Endothelial cell of hepatic sinusoid (primary cell): ENCODE results near the gene TMEM204.
"Not testable (repeated sequence)": the region's sequence is repeated elsewhere in the genome, so short reads cannot be mapped to it uniquely, and the experiment has no call there.

Experiments
- in situ Hi-C: cut with HindIII; loops from 2 replicates; pipeline ENCODE4 v1.10.0; 2017; ENCODE audit warnings: low sequenced_read_pairs

Gene TMEM204

DNA sequence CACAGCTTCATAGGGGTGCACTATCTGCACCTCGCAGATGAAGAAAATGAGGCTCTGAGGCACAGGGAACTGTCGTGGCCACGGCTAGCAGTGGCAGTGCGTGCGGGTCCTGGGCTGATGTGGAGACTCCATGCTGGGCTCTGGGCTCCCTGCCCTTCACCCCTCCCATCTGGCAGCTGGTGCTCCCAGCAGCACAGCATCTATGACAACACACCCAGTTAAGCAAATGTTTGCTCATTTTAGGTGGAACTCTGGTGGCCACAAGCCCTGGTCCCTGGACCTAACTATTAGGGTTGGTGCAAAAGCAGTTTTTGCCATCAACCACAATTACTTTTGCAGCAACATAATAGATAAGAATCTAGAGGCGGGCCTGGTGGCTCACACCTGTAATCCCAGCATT lies 47.5 kb downstream of the TMEM204 start:
- in situ Hi-C loops, result no loop called here

DNA sequence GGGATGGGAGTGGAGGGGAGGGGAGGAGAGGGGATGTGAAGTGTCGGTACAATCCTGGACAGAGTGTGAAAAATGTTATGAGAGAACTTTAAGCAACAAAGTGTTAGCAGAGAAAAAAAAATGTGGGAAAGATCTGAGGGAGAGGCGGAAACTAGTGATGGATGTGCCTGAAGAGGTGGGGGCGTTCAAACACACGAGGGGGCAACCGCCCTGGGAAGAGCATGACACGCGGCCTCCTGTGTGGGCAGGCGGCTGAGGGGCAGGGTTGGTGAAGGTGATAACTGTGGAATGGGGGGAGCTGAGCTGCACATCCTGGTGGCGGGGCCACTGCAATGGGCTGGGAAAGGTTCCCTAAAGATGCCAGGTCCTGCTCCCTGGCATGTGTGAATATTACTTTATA lies 48.3 kb downstream of the TMEM204 start:
- in situ Hi-C loops, result no loop called here

DNA sequence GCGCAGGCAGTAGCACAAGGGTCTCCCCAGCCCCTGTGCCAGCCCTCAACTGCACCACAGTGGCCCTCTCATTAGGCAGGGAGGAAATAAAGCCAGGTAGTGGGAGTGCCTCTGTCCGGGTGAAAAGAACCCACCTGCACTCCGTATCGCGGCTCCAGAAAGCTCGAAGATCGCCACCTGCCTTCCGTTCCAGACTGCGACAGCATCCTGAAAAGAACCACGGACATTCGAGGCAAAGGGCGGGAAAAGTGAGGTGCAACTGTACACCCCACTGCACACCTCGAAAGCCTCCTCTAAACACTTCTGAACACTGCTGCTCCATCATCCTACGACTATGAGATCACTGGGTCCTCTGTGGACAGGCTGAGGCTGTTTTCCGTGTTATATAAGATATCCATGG lies 49.7 kb downstream of the TMEM204 start:
- in situ Hi-C loops, result no loop called here

DNA sequence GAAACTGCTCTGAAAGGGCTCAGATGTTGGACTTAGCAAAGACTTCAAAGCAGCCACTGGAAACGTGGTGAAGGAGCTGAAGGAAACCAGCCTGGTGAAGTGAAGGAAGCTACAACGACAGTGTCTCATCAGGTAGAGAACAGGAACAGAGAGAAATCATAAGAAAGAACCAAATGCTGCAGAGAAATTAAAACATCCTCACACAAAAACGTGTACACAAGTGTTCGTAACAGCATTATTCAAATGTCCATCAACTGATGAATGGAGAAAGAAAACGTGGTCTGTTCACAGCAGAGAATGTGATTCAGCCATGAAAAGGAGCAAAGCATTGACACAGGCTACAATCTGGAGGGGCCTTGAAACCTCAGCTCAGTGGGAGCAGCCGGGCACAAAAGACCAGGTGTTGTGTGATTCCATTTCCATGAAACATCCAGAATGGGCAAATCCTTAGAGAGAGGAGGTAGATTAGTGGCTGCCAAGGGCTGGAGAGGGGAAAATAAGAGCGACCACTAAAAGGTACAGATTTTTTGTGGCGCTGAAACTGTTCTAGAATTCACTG lies 51.5 kb downstream of the TMEM204 start:
- in situ Hi-C loops, result no loop called here

DNA sequence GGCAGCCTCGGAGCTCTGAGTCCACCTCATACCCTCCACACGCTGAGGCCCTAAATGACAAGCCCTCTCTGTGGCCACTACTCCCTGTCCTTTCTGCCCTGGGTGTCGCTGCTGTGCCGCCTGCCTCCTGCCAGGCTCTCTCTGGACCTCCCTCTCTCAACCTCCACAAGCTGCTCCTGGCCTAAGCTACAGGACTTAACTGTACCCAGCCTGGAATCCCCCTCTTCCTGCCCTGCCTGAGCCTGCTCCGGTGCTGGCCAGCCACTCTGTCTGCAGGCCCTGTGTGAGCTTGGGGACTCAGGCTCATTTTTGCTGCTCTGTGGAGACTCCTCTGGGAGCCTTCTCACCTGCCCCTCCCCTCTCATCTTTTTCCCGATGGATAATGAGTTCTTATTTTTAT lies 56.9 kb downstream of the TMEM204 start:
- in situ Hi-C loops, result no loop called here

DNA sequence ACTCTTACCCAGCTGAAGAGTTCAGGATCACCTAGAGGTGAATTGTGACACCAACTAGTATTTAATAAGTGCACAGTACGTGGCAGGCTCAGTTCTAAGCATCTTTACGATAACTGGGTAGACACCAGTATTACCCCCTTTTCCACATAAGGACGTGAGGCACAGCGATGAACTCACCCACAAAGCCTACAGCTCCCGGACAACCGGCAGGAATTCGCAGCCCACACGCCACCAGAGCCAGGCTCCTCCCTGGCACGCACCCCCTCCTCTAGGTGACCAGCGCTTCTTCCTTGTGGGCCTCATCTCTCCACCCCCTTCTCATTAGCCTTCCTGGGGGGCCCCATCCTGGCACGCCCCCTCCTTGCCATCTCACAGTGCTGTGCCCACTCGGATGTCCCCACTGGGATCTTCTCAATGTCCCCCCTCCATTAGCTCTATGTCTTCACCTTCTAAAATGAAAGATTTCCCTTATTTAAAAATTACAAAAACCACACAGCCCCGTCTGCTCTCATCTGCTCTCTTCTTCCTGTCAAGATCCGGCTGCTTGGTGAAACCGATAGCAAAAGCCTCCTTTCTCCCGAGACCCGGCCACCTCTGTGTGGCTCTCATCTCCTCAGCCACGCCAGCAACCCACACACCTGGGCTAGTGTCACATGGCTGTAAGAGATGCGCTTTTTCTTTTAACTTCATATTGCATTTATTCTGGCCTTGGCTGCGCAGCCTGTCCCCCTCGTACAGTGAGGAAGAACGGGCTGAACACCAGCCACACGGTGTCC lies 57.7 kb downstream of the TMEM204 start:
- in situ Hi-C loops, result no loop called here

DNA sequence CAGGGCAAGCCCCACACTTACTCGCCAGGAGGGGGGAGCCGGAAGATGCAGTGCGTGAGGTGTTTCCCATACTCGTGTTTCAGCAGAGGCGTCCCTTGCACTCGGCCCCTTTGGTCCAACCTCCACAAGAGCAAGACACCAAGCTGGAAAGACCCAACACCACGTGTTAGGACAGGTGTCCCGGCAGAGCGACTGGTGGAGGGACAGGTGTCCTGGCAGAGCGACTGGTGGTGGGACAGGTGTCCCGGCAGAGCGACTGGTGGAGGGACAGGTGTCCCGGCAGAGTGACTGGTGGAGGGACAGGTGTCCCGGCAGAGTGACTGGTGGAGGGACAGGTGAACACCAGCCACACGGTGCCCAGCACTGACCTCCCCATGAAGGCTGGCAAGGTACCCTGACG lies 59.0 kb downstream of the TMEM204 start:
- in situ Hi-C loops, result no loop called here

DNA sequence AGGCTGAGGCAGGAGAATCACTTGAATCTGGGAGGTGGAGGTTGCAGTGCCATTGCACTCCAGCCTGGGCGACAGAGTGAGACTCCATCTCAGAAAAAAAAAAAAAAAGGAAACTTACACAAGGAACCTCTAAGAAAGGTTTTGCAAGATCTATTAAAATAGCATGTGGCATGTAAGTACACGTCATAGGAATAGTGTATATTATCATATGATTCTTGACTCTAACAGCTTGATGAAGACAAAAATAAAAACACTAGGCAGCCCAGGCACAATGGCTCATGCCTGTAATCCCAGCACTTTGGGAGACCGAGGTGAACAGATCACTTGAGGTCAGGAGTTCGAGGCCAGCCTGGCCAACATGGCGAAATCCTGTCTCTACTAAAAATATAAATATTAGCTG lies 62.0 kb downstream of the TMEM204 start:
- in situ Hi-C loops, result not testable (repeated sequence)

DNA sequence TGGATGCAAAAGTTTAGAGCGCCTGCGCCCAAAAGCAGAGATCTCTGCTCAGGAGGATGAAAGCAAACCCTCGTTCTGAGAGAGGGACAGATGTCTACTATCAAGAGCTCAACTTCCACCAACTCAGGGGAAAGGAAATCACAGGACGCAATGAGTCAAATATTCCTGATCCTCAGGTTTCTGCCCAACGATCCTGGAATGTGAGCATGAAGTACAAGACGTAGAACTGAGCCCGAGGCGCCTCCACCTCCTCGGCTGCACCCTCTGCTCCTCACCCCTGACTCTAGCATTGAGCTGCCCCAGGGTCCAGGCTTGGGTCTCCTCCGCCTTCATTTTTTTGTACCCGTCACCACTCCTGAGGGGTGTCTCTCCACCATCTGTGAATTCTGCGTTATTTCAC lies 63.0 kb downstream of the TMEM204 start:
- in situ Hi-C loops, result no loop called here

DNA sequence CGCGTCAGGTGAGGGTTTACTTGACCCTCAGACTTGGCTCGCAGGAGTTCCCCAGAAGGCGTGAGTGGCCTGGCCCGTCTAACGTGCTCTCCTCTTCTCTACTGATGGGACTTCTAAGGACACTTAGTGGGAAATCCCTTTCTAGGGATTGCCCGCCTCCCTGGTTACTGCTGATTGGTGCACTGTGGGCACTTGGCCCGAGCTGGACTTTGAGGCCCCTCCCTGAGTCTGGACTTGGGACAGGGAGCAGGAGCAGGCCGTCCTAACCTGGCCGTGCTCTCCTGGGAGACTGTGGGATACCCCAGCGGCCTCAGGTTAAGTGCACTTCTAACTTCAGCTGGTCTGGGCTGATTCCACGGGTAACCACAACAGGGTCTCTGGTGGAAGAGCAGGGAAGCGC lies 63.7 kb downstream of the TMEM204 start:
- in situ Hi-C loops, result no loop called here

DNA sequence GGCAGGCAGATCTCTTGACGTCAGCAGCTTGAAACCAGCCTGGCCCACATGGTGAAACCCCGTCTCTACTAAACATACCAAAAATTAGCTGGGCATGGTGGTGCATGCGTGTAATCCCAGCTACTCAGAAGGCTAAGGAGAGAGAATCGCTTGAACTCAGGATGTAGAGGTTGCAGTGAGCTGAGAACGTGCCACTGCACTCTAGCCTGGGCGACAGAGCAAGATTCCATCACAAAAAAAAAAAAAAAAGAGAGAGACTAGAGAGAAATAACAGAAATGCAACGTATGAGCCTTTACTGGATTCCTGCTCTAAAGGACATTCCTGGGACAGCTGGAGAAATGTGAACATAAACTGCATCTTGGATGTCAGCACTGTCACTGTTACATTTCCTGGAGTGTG lies 67.6 kb downstream of the TMEM204 start:
- in situ Hi-C loops, result no loop called here

DNA sequence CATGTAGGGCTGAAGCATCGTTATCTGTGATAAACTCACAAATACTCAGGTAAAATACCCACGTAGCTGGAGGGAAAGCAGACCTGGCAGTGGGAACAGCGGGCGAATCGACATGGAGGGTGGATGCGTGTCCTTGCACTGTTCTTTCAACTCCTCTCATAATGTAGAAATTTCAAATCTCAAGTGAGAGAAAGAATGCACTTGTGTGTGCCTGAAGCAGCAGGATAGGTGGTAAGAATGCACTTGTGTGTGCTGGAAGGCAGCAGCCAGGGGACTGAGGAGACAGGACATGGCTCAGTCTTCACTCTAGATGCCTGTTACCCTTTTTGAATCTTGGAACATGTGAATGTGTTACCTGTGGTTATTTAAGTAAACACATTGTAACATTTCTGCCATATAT lies 68.0 kb downstream of the TMEM204 start:
- in situ Hi-C loops, result no loop called here

DNA sequence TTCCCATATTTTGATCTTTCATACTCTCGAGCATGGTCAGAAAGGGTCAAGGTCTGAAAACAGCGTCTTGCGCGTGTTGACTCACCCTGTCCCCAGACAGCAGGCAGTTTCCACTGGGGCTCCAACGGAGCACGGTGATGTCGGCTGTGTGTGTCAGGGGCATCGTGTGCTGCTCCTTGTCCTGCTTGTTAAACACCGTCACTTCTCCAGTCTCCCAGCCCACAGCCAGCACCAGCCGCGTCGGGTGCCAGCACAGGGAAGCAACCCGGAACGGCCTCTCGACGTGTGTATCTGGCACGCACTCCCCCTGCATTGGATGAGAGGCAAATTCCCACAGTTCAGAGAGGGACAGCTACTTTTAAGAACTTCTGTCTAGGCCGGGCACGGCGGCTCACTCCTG lies 68.8 kb downstream of the TMEM204 start:
- in situ Hi-C loops, result no loop called here
